HEK293 (cell line): ENCODE measurements around the gene ICOS.

ENCODE experiments used
- CTCF ChIA-PET: fragments of 350-600 bp; formaldehyde crosslinking; extraction: SDS; loops from one replicate; lab custom pipeline; 2021; ENCODE audit warnings: antibody characterized with exemption; lab: Yijun Ruan, JAX
- POLR2A ChIA-PET: fragments of 300-600 bp; formaldehyde crosslinking; extraction: SDS; loops from one replicate; lab custom pipeline; 2020; ENCODE audit warnings: antibody characterized with exemption, inconsistent platforms; lab: Yijun Ruan, JAX
- H3K27ac ChIP-seq: fragments of 200-500 bp; sonication (Bioruptor generic); 2 replicates; pipeline ENCODE4 v1.5.1; 2014; ENCODE audit warnings: low read depth, low read length, control low read depth, inconsistent platforms; ENCODE audit errors: extremely low read depth
- H3K36me3 ChIP-seq, 2 experiments: fragments of 200-500 bp in 1 of 2; sonication (Bioruptor generic) in 1 of 2; 1 replicate in 1 of 2; 2 replicates in 1 of 2; pipeline ENCODE4 v1.5.1; 2014 to 2017; ENCODE audit warnings: inconsistent platforms in 2 of 2, low read length in 2 of 2; ENCODE audit not compliant: control insufficient read depth in 2 of 2, insufficient read depth in 1 of 2
- H3K4me1 ChIP-seq: fragments of 200-500 bp; sonication (Bioruptor generic); 2 replicates; pipeline ENCODE4 v1.5.1; 2014; ENCODE audit warnings: mild to moderate bottlenecking, low read length, inconsistent platforms; ENCODE audit not compliant: control insufficient read depth, insufficient read depth
- H3K4me3 ChIP-seq: 2 replicates; pipeline ENCODE4 v1.5.1; 2011; ENCODE audit warnings: low read depth, mild to moderate bottlenecking, control low read depth, low read length, moderate library complexity
- H3K9me3 ChIP-seq: fragments of 200-500 bp; sonication (Bioruptor generic); 2 replicates; pipeline ENCODE4 v1.5.1; 2014; ENCODE audit warnings: low read depth, low read length, inconsistent platforms; ENCODE audit not compliant: control insufficient read depth, insufficient read depth
- ATF2 ChIP-seq: fragments of 450-650 bp; formaldehyde crosslinking; IDR thresholded peaks from 2 replicates; pipeline ENCODE4 v1.5.1; 2016; ENCODE audit warnings: missing biosample characterization, missing genetic modification characterization, low read depth
- BCL11A ChIP-seq: fragments of 450-650 bp; formaldehyde crosslinking; IDR thresholded peaks from 2 replicates; pipeline ENCODE4 v1.5.1; 2016; ENCODE audit warnings: low read depth, missing biosample characterization, missing genetic modification characterization
- HOXA7 ChIP-seq: sonication (generic); formaldehyde crosslinking; IDR thresholded peaks from 2 replicates; pipeline ENCODE4 v1.8.1; 2022; ENCODE audit warnings: missing genetic modification reagents, borderline replicate concordance
- HOXC10 ChIP-seq: sonication (generic); formaldehyde crosslinking; IDR thresholded peaks from 2 replicates; pipeline ENCODE4 v1.8.1; 2023; ENCODE audit warnings: mild to moderate bottlenecking, missing genetic modification reagents
- IKZF3 ChIP-seq: fragments of 450-650 bp; IDR thresholded peaks from 2 replicates; pipeline ENCODE4 v1.5.0; 2018; ENCODE audit warnings: missing biosample characterization, mild to moderate bottlenecking, missing genetic modification characterization, moderate library complexity
- MYNN ChIP-seq: fragments of 450-650 bp; formaldehyde crosslinking; IDR thresholded peaks from 2 replicates; pipeline ENCODE4 v1.5.1; 2016; ENCODE audit warnings: missing biosample characterization, missing genetic modification characterization, borderline replicate concordance
- MZF1 ChIP-seq: fragments of 450-650 bp; formaldehyde crosslinking; IDR thresholded peaks from 2 replicates; pipeline ENCODE4 v1.5.1; 2017; ENCODE audit warnings: missing biosample characterization, missing genetic modification characterization, borderline replicate concordance
- PRDM4 ChIP-seq: fragments of 450-650 bp; formaldehyde crosslinking; IDR thresholded peaks from 2 replicates; pipeline ENCODE4 v1.5.1; 2017; ENCODE audit warnings: missing biosample characterization, missing genetic modification characterization
- SP3 ChIP-seq: fragments of 450-650 bp; formaldehyde crosslinking; IDR thresholded peaks from 2 replicates; pipeline ENCODE4 v1.5.1; 2016; ENCODE audit warnings: missing biosample characterization, missing genetic modification characterization
- ZBTB17 ChIP-seq: fragments of 450-650 bp; formaldehyde crosslinking; IDR thresholded peaks from 2 replicates; pipeline ENCODE4 v1.5.1; 2016; ENCODE audit warnings: missing biosample characterization, missing genetic modification characterization
- ZNF146 ChIP-seq: fragments of 450-650 bp; formaldehyde crosslinking; IDR thresholded peaks from 2 replicates; pipeline ENCODE4 v1.5.1; 2016; ENCODE audit warnings: missing biosample characterization, missing genetic modification characterization
- ZNF157 ChIP-seq: fragments of 450-650 bp; formaldehyde crosslinking; IDR thresholded peaks from 2 replicates; pipeline ENCODE4 v1.5.1; 2016; ENCODE audit warnings: missing biosample characterization, missing genetic modification characterization
- ZNF16 ChIP-seq: fragments of 450-650 bp; formaldehyde crosslinking; IDR thresholded peaks from 2 replicates; pipeline ENCODE4 v1.5.1; 2016; ENCODE audit warnings: low read depth, missing biosample characterization, missing genetic modification characterization
- ZNF223 ChIP-seq: fragments of 450-650 bp; formaldehyde crosslinking; IDR thresholded peaks from 2 replicates; pipeline ENCODE4 v1.5.1; 2016; ENCODE audit warnings: missing biosample characterization, missing genetic modification characterization
- ZNF274 ChIP-seq, 2 experiments: fragments of 200-500 bp in 1 of 2; fragments of 450-650 bp in 1 of 2; sonication (Bioruptor generic) in 1 of 2; formaldehyde crosslinking in 1 of 2; IDR thresholded peaks; 2 replicates each; pipeline versions ENCODE4 v1.5.1 to v1.6.1; 2014 to 2016; ENCODE audit warnings: borderline replicate concordance in 1 of 2, inconsistent platforms in 1 of 2, low read length in 1 of 2, missing biosample characterization in 1 of 2, missing genetic modification characterization in 1 of 2
- ZNF391 ChIP-seq: fragments of 450-650 bp; formaldehyde crosslinking; IDR thresholded peaks from 2 replicates; pipeline ENCODE4 v1.5.1; 2016; ENCODE audit warnings: low read depth, missing biosample characterization, missing genetic modification characterization, borderline replicate concordance
- ZNF416 ChIP-seq: fragments of 450-650 bp; formaldehyde crosslinking; IDR thresholded peaks from 2 replicates; pipeline ENCODE4 v1.5.1; 2016; ENCODE audit warnings: missing biosample characterization, missing genetic modification characterization
- ZNF529 ChIP-seq: fragments of 450-650 bp; formaldehyde crosslinking; IDR thresholded peaks from 2 replicates; pipeline ENCODE4 v1.5.1; 2017; ENCODE audit warnings: missing genetic modification characterization, missing biosample characterization; ENCODE audit not compliant: insufficient replicate concordance
- ZNF610 ChIP-seq: fragments of 450-650 bp; formaldehyde crosslinking; IDR thresholded peaks from 2 replicates; pipeline ENCODE4 v1.5.1; 2016; ENCODE audit warnings: missing biosample characterization, missing genetic modification characterization, borderline replicate concordance
- ZNF623 ChIP-seq: fragments of 450-650 bp; formaldehyde crosslinking; IDR thresholded peaks from 2 replicates; pipeline ENCODE4 v1.5.1; 2016; ENCODE audit warnings: missing biosample characterization, missing genetic modification characterization
- ZNF626 ChIP-seq: fragments of 450-650 bp; sonication (Bioruptor Pico); formaldehyde crosslinking; IDR thresholded peaks from 2 replicates; pipeline ENCODE4 v1.5.1; 2018; ENCODE audit warnings: missing biosample characterization, missing genetic modification characterization, inconsistent platforms
- ZNF654 ChIP-seq: fragments of 450-650 bp; formaldehyde crosslinking; IDR thresholded peaks from 2 replicates; pipeline ENCODE4 v1.5.1; 2016; ENCODE audit warnings: low read depth, missing biosample characterization, missing genetic modification characterization
- ZNF843 ChIP-seq: fragments of 450-650 bp; formaldehyde crosslinking; IDR thresholded peaks from 2 replicates; pipeline ENCODE4 v1.5.1; 2016; ENCODE audit warnings: missing biosample characterization, missing genetic modification characterization
- TF ChIP-seq, protein P1 (sequence below): fragments of 450-650 bp; formaldehyde crosslinking; IDR thresholded peaks from 2 replicates; pipeline ENCODE4 v1.5.1; 2016; ENCODE audit warnings: missing biosample characterization, missing genetic modification characterization
- TF ChIP-seq, protein P2 (sequence below): fragments of 450-650 bp; formaldehyde crosslinking; IDR thresholded peaks from 2 replicates; pipeline ENCODE4 v1.5.1; 2016; ENCODE audit warnings: missing biosample characterization, missing genetic modification characterization

The ICOS gene

DNA sequence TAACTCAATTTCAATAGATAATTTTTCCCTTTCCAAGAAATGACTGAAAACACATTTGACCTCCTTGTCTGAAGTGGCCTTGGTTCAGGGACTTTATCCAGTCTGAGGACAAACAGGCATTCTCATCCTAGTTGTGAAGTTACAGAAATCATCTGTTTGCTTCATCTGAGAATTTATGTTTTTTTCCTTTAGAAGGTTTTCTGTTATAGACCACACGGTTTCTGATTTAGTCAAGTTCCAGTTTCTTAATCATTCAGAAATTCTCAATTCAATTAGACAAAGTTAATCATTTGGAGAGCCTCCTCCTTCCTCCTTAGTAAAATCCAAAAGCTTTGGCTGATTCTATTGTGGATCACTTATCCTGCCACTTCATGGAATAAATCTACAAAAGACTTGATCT is 60.9 kb downstream of the ICOS start:
- TF ChIP-seq ZNF654 (tag by site-specific recombination) (no peak), ZNF223 (tag by site-specific recombination) (no peak), SP3 (tag by site-specific recombination) (no peak), ZNF146 (no peak), PRDM4 (tag by site-specific recombination) (no peak), ATF2 (tag by site-specific recombination) (no peak), HOXC10 (CRISPR knock-in tag) (no peak), ZNF391 (tag by site-specific recombination) (no peak), MYNN (tag by site-specific recombination) (no peak), ZBTB17 (tag by site-specific recombination) (no peak), ZNF416 (no peak), BCL11A (tag by site-specific recombination) (no peak)
- TF ChIP-seq, protein P1, sequence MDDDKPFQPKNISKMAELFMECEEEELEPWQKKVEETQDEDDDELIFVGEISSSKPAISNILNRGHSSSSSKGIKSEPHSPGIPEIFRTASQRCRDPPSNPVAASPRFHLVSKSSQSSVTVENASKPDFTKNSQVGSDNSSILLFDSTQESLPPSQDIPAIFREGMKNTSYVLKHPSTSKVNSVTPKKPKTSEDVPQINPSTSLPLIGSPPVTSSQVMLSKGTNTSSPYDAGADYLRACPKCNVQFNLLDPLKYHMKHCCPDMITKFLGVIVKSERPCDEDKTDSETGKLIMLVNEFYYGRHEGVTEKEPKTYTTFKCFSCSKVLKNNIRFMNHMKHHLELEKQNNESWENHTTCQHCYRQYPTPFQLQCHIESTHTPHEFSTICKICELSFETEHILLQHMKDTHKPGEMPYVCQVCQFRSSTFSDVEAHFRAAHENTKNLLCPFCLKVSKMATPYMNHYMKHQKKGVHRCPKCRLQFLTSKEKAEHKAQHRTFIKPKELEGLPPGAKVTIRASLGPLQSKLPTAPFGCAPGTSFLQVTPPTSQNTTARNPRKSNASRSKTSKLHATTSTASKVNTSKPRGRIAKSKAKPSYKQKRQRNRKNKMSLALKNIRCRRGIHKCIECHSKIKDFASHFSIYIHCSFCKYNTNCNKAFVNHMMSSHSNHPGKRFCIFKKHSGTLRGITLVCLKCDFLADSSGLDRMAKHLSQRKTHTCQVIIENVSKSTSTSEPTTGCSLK = no peak
- TF ChIP-seq, all 188 proteins: peak for 0
- ChIA-PET POLR2A (no interaction called here), CTCF (no interaction called here)
- Histone ChIP-seq H3K27ac (no peak overlapping the region), H3K36me3 (no peaks in the 10 kb centered on the region), H3K4me1 (0 out of 2 replicates have a peak, but pooled peaks cover 3% of the 10 kb centered on the region), H3K9me3 (no peaks in the 10 kb centered on the region), H3K4me3 (no peak overlapping the region)

DNA sequence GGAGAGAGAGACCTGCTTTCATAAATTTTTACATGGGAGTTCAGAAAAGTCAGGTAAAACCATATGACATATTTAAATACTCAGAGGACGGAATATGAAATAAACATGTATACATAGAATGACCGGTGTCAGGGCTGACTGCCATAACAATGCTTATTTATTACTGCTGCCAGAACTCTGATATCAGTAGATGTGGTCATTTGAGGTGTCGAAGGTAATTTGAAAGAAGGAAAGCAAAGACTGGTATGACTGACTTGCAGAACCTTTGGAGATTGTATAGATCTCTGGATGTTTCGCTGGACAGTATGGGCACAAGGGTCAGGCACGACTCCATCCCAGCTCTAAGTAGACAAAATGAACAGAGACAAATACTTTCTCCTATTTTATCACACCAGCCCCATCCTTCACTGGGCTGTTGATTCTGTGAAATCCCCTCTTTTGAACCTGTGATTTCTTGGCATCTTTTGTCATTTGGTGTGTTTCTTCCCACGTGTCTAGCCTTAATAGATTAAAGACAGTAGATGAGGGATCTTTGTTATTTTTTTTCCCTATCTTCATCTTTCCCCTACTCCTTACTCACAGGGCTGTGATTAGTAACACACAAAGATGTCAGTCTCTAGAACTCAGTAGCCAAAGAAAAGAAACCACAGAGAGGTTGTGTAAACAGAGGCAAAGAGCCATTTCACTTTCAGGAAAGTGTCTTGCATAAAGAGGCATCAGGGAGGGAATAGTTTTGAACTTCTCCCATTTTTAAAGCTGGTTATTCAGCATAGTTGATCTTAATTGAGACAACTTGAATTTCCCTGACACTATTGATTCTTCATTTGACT is 61.6 kb downstream of the ICOS start:
- Histone ChIP-seq H3K4me1 (0 out of 2 replicates have a peak, but pooled peaks cover 3% of the 10 kb centered on the region), H3K9me3 (no peaks in the 10 kb centered on the region), H3K27ac (no peak overlapping the region), H3K36me3 (no peaks in the 10 kb centered on the region), H3K4me3 (no peak overlapping the region)
- TF ChIP-seq ZNF626 = no peak
- TF ChIP-seq, protein P2, sequence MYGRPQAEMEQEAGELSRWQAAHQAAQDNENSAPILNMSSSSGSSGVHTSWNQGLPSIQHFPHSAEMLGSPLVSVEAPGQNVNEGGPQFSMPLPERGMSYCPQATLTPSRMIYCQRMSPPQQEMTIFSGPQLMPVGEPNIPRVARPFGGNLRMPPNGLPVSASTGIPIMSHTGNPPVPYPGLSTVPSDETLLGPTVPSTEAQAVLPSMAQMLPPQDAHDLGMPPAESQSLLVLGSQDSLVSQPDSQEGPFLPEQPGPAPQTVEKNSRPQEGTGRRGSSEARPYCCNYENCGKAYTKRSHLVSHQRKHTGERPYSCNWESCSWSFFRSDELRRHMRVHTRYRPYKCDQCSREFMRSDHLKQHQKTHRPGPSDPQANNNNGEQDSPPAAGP (tag by site-specific recombination) = no peak
- no peak for TF ChIP-seq ZNF274 (IDR thresholded peaks at IDR 0.05; ENCODE audit: low read length)
- TF ChIP-seq ZNF274 (tag by site-specific recombination; IDR thresholded peaks at IDR 0.05; ENCODE audit: borderline replicate concordance) = no peak
- TF ChIP-seq ZBTB17 (tag by site-specific recombination) = no peak
- no peak for TF ChIP-seq ZNF157 (tag by site-specific recombination)
- TF ChIP-seq ZNF843 (tag by site-specific recombination) = no peak
- no peak for TF ChIP-seq ZNF610 (tag by site-specific recombination)
- TF ChIP-seq ZNF529 (tag by site-specific recombination) = no peak
- no peak for TF ChIP-seq ZNF623
- TF ChIP-seq MZF1 (tag by site-specific recombination) = no peak
- TF ChIP-seq ZNF16 (tag by site-specific recombination) = no peak
- TF ChIP-seq HOXA7 (CRISPR knock-in tag) = no peak
- TF ChIP-seq IKZF3 = no peak
- POLR2A ChIA-PET = no interaction called here
- CTCF ChIA-PET = no interaction called here
